ENCODE measurements around the gene SNRK.

The SNRK gene

DNA sequence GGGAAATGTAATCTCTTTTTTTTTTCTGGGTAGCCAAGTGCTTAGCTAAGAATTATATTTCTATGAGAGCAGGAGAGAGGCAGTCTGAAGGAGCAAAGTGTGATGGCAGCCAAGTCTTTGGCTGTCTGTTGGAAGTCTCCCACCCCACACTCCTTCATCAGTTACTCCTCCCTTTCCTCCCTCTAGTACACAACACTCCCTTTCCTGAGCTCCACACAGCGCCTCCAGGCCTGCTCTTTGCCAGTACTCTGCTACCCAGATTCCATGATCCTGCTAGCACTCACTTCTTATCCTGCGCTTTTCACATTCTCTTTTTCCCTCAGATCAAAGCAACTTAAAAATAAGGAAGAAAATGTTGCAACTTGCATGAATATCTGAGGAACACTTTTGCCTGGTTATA, 37.4 kb upstream of the SNRK start:
- Histone ChIP-seq H3K9me3 (ENCODE audit: control insufficient read depth, insufficient read depth, low read depth, low read length) (no peaks in the 10 kb centered on the region), H3K4me3 (ENCODE audit: low read depth, low read length) (no peak overlapping the region), H3K36me3 (ENCODE audit: control insufficient read depth in 2 of 2, insufficient read depth in 1 of 2, low read length in 2 of 2) (no peaks in the 10 kb centered on the region), H3K27ac (ENCODE audit: extremely low read depth, low read depth, low read length) (no peak overlapping the region), H3K4me1 (ENCODE audit: control insufficient read depth, insufficient read depth, low read length) (no peaks in the 10 kb centered on the region)
- ChIA-PET POLR2A (no interaction called here), CTCF (no interaction called here)
- TF ChIP-seq ZNF302 (tag by site-specific recombination; IDR thresholded peaks at IDR 0.05; ENCODE audit: low read depth) (no peak), ZNF521 (tag by site-specific recombination; IDR thresholded peaks at IDR 0.05) (no peak), ZNF169 (tag by site-specific recombination; IDR thresholded peaks at IDR 0.05) (no peak), ZNF670 (tag by site-specific recombination; IDR thresholded peaks at IDR 0.05; ENCODE audit: low read depth) (no peak), ZNF560 (tag by site-specific recombination; IDR thresholded peaks at IDR 0.05; ENCODE audit: borderline replicate concordance) (no peak), OVOL3 (tag by site-specific recombination; IDR thresholded peaks at IDR 0.05) (no peak), ZNF221 (tag by site-specific recombination; IDR thresholded peaks at IDR 0.05; ENCODE audit: borderline replicate concordance) (no peak), ZNF140 (tag by site-specific recombination; IDR thresholded peaks at IDR 0.05) (no peak), ZNF558 (tag by site-specific recombination; IDR thresholded peaks at IDR 0.05) (no peak), ZNF544 (tag by site-specific recombination; IDR thresholded peaks at IDR 0.05) (no peak), ZNF664 (tag by site-specific recombination; IDR thresholded peaks at IDR 0.05) (no peak), HOXD13 (CRISPR knock-in tag; IDR thresholded peaks at IDR 0.05; ENCODE audit: borderline replicate concordance) (no peak), ZNF174 (tag by site-specific recombination; IDR thresholded peaks at IDR 0.05) (no peak), ZNF501 (tag by site-specific recombination; IDR thresholded peaks at IDR 0.05) (no peak)
- TF ChIP-seq, protein P1, sequence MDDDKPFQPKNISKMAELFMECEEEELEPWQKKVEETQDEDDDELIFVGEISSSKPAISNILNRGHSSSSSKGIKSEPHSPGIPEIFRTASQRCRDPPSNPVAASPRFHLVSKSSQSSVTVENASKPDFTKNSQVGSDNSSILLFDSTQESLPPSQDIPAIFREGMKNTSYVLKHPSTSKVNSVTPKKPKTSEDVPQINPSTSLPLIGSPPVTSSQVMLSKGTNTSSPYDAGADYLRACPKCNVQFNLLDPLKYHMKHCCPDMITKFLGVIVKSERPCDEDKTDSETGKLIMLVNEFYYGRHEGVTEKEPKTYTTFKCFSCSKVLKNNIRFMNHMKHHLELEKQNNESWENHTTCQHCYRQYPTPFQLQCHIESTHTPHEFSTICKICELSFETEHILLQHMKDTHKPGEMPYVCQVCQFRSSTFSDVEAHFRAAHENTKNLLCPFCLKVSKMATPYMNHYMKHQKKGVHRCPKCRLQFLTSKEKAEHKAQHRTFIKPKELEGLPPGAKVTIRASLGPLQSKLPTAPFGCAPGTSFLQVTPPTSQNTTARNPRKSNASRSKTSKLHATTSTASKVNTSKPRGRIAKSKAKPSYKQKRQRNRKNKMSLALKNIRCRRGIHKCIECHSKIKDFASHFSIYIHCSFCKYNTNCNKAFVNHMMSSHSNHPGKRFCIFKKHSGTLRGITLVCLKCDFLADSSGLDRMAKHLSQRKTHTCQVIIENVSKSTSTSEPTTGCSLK (tag by site-specific recombination; IDR thresholded peaks at IDR 0.05), result no peak
- TF ChIP-seq, protein P2, sequence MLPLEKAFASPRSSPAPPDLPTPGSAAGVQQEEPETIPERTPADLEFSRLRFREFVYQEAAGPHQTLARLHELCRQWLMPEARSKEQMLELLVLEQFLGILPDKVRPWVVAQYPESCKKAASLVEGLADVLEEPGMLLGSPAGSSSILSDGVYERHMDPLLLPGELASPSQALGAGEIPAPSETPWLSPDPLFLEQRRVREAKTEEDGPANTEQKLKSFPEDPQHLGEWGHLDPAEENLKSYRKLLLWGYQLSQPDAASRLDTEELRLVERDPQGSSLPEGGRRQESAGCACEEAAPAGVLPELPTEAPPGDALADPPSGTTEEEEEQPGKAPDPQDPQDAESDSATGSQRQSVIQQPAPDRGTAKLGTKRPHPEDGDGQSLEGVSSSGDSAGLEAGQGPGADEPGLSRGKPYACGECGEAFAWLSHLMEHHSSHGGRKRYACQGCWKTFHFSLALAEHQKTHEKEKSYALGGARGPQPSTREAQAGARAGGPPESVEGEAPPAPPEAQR (tag by site-specific recombination; IDR thresholded peaks at IDR 0.05), result no peak
- TF ChIP-seq, protein P3, sequence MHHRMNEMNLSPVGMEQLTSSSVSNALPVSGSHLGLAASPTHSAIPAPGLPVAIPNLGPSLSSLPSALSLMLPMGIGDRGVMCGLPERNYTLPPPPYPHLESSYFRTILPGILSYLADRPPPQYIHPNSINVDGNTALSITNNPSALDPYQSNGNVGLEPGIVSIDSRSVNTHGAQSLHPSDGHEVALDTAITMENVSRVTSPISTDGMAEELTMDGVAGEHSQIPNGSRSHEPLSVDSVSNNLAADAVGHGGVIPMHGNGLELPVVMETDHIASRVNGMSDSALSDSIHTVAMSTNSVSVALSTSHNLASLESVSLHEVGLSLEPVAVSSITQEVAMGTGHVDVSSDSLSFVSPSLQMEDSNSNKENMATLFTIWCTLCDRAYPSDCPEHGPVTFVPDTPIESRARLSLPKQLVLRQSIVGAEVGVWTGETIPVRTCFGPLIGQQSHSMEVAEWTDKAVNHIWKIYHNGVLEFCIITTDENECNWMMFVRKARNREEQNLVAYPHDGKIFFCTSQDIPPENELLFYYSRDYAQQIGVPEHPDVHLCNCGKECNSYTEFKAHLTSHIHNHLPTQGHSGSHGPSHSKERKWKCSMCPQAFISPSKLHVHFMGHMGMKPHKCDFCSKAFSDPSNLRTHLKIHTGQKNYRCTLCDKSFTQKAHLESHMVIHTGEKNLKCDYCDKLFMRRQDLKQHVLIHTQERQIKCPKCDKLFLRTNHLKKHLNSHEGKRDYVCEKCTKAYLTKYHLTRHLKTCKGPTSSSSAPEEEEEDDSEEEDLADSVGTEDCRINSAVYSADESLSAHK (tag by site-specific recombination; IDR thresholded peaks at IDR 0.05), result no peak
- TF ChIP-seq, protein P4, sequence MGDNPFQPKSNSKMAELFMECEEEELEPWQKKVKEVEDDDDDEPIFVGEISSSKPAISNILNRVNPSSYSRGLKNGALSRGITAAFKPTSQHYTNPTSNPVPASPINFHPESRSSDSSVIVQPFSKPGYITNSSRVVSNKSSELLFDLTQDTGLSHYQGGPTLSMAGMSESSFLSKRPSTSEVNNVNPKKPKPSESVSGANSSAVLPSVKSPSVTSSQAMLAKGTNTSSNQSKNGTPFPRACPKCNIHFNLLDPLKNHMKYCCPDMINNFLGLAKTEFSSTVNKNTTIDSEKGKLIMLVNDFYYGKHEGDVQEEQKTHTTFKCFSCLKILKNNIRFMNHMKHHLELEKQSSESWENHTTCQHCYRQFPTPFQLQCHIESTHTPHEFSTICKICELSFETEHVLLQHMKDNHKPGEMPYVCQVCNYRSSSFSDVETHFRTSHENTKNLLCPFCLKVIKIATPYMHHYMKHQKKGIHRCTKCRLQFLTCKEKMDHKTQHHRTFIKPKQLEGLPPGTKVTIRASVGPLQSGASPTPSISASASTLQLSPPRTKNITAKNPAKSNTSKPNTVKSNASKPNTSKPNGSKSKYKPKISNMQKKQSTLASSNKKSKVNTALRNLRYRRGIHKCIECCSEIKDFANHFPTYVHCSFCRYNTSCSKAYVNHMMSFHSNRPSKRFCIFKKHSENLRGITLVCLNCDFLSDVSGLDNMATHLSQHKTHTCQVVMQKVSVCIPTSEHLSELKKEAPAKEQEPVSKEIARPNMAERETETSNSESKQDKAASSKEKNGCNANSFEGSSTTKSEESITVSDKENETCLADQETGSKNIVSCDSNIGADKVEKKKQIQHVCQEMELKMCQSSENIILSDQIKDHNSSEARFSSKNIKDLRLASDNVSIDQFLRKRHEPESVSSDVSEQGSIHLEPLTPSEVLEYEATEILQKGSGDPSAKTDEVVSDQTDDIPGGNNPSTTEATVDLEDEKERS (tag by site-specific recombination; IDR thresholded peaks at IDR 0.05), result no peak
- TF ChIP-seq, protein P5, sequence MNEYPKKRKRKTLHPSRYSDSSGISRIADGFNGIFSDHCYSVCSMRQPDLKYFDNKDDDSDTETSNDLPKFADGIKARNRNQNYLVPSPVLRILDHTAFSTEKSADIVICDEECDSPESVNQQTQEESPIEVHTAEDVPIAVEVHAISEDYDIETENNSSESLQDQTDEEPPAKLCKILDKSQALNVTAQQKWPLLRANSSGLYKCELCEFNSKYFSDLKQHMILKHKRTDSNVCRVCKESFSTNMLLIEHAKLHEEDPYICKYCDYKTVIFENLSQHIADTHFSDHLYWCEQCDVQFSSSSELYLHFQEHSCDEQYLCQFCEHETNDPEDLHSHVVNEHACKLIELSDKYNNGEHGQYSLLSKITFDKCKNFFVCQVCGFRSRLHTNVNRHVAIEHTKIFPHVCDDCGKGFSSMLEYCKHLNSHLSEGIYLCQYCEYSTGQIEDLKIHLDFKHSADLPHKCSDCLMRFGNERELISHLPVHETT (tag by site-specific recombination; IDR thresholded peaks at IDR 0.05), result no peak

All from HEK293 (cell line).